GM10248 (cell line): Measurements from ENCODE around the gene CASKIN2.

ENCODE experiments used
- CTCF ChIA-PET: fragments of 300-600 bp; sonication (Branson Sonifier 250); formaldehyde crosslinking; extraction: SDS; loops from one replicate; lab custom pipeline; 2021; ENCODE audit warnings: antibody characterized with exemption; lab: Yijun Ruan, JAX
- POLR2A ChIA-PET: fragments of 350-650 bp; sonication (Branson Sonifier 250); formaldehyde crosslinking; extraction: SDS; loops from one replicate; lab custom pipeline; 2020; ENCODE audit warnings: antibody characterized with exemption; lab: Yijun Ruan, JAX
- DNase-seq: peaks from one replicate; pipeline ENCODE4 v3.0.0; 2012; ENCODE audit errors: extremely low spot score
- CTCF ChIP-seq: IDR thresholded peaks from 2 replicates; pipeline ENCODE4 v1.5.1; 2012; ENCODE audit warnings: mild to moderate bottlenecking, low read depth; ENCODE audit errors: extremely low read depth, missing control alignments, control extremely low read depth

Gene CASKIN2

GRCh38 chr17:75500419-75501216 is 14.7 kb downstream of the CASKIN2 start:
- ChIA-PET CTCF (interaction anchor here (0.8 to 1.6 kb wide), 4 partner anchors 8 to 249 kb away, joined by 3 to 4 read pairs (median 4); partner anchors contain the start of gene TSEN54), POLR2A (no interaction called here)
- no peak for TF ChIP-seq CTCF
- DNase-seq = no peak

- ChIA-PET CTCF (interaction anchor here (0.9 to 1.8 kb wide), 4 partner anchors 12 to 254 kb away, joined by 3 to 6 read pairs (median 4); partner anchors contain the start of gene SMIM5), POLR2A (no interaction called here)
- DNase-seq = no peak
- no peak for TF ChIP-seq CTCF
Measured at GRCh38 chr17:75499313-75500022, 15.9 kb downstream of the CASKIN2 start.

- TF ChIP-seq CTCF = no peak
- no peak for DNase-seq
- ChIA-PET CTCF (interaction anchor here (0.9 to 1.8 kb wide), 4 partner anchors 12 to 255 kb away, joined by 3 to 6 read pairs (median 4); partner anchors contain the start of gene SMIM5), POLR2A (no interaction called here)
Measured at GRCh38 chr17:75498726-75499213, 16.6 kb downstream of the CASKIN2 start.

- CTCF ChIA-PET = interaction anchor here (0.9 to 1.8 kb wide), 7 partner anchors 11 to 255 kb away, joined by 3 to 6 read pairs (median 5); partner anchors contain the start of genes SMIM5 and TSEN54
- no peak for DNase-seq
- no peak for TF ChIP-seq CTCF
- POLR2A ChIA-PET = no interaction called here
Measured at GRCh38 chr17:75498039-75498725, 17.2 kb downstream of the CASKIN2 start.

GRCh38 chr17:75496005-75496404 is 19.3 kb downstream of the CASKIN2 start:
- CTCF ChIA-PET = interaction anchor here (0.7 to 1.3 kb wide), 2 partner anchors 8 kb away, joined by 3 to 4 read pairs; no protein-coding TSS in a partner anchor
- no peak for TF ChIP-seq CTCF
- no peak for DNase-seq
- POLR2A ChIA-PET = no interaction called here
